Neural cell (in vitro differentiated cells): ENCODE data around the gene SPARC.

Source experiments
- EP300 ChIP-seq: fragments of 450-650 bp; conservative IDR thresholded peaks from 2 replicates; pipeline ENCODE4 v1.6.1; 2014; ENCODE audit warnings: antibody characterized with exemption, mild to moderate bottlenecking, moderate library complexity; ENCODE audit not compliant: poor library complexity, severe bottlenecking
- TF ChIP-seq, protein P1 (sequence below): fragments of 450-650 bp; IDR thresholded peaks from 2 replicates; pipeline ENCODE4 v1.5.1; 2014; ENCODE audit warnings: antibody characterized with exemption, mild to moderate bottlenecking, moderate library complexity; ENCODE audit not compliant: poor library complexity, severe bottlenecking
- TF ChIP-seq, protein P2 (sequence below): IDR thresholded peaks from 2 replicates; pipeline ENCODE4 v1.6.1; 2012; ENCODE audit warnings: borderline replicate concordance

DNA sequence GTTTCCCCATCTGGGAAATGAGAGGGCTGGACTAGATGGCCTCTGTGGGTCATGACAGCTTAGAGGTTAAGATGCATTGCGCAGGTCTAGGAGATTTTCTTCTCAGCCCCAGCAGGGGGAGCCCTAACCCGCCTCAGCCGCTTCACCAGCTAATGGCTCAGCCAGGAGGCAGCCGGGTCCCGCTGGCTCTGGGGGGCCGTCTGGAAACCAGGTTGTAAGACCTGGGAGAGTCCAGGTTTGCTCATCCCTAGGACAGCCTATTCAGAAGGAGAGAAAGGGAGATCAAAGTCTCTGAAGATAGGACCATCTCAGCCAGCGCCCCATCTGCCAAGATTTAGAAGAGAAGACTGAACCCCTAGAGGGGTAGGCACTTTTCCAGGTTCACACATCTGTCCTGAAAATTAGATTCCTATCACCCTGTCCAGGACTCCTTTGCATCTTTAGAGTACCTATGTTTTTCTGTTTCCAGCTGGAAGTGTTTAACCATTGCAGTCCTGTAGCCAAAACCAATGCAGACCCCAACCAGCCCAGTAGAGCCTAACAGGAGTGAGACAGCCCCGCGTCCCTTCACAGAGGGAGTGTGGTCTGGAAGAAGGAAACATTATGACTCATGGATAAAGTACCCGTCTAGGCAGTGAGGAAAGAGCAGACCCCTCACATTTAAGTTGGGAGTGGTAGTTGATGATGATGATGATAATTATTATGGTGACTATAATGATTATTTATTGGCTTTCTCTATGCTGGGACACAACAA, 27.5 kb downstream of the SPARC start:
- TF ChIP-seq, protein P1, sequence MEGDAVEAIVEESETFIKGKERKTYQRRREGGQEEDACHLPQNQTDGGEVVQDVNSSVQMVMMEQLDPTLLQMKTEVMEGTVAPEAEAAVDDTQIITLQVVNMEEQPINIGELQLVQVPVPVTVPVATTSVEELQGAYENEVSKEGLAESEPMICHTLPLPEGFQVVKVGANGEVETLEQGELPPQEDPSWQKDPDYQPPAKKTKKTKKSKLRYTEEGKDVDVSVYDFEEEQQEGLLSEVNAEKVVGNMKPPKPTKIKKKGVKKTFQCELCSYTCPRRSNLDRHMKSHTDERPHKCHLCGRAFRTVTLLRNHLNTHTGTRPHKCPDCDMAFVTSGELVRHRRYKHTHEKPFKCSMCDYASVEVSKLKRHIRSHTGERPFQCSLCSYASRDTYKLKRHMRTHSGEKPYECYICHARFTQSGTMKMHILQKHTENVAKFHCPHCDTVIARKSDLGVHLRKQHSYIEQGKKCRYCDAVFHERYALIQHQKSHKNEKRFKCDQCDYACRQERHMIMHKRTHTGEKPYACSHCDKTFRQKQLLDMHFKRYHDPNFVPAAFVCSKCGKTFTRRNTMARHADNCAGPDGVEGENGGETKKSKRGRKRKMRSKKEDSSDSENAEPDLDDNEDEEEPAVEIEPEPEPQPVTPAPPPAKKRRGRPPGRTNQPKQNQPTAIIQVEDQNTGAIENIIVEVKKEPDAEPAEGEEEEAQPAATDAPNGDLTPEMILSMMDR: peak; percentile 90
- TF ChIP-seq EP300: no peak
- TF ChIP-seq, protein P2, sequence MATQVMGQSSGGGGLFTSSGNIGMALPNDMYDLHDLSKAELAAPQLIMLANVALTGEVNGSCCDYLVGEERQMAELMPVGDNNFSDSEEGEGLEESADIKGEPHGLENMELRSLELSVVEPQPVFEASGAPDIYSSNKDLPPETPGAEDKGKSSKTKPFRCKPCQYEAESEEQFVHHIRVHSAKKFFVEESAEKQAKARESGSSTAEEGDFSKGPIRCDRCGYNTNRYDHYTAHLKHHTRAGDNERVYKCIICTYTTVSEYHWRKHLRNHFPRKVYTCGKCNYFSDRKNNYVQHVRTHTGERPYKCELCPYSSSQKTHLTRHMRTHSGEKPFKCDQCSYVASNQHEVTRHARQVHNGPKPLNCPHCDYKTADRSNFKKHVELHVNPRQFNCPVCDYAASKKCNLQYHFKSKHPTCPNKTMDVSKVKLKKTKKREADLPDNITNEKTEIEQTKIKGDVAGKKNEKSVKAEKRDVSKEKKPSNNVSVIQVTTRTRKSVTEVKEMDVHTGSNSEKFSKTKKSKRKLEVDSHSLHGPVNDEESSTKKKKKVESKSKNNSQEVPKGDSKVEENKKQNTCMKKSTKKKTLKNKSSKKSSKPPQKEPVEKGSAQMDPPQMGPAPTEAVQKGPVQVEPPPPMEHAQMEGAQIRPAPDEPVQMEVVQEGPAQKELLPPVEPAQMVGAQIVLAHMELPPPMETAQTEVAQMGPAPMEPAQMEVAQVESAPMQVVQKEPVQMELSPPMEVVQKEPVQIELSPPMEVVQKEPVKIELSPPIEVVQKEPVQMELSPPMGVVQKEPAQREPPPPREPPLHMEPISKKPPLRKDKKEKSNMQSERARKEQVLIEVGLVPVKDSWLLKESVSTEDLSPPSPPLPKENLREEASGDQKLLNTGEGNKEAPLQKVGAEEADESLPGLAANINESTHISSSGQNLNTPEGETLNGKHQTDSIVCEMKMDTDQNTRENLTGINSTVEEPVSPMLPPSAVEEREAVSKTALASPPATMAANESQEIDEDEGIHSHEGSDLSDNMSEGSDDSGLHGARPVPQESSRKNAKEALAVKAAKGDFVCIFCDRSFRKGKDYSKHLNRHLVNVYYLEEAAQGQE: no peak
